Activated naive CD4-positive, alpha-beta T cell treated with anti-CD3 and anti-CD28 coated beads, Interleukin-2, amount 50 U/mL, for 72 hours (primary cell): ENCODE results near the gene MAML3. TPM values are rescaled to one million over a fixed set of nuclear protein-coding genes. Genes with fewer than 3 reads are reported as not detected.
A peak's percentile ranks its signal among the peaks of the same experiment; 100 is the strongest.

Experiments used
- ATAC-seq, 2 donors: fragments of 150-1000 bp; cut with Tn5 transposase; 2 replicates each; pipeline ENCODE4 v1.10.0; 2021; ENCODE audit warnings: mild to moderate bottlenecking in 2 of 2, moderate library complexity in 2 of 2
- DNase-seq, 2 donors: peaks; one replicate each; pipeline ENCODE4 v3.0.0; 2021 to 2022; ENCODE audit warnings: low spot score in 2 of 2
- H3K27ac Mint-ChIP-seq, 2 donors: one replicate each; pipeline ENCODE4 v1.8.0; 2022; ENCODE audit warnings: mild to moderate bottlenecking in 2 of 2, mixed read lengths in 2 of 2
- H3K36me3 Mint-ChIP-seq, 2 donors: one replicate each; pipeline ENCODE4 v1.8.0; 2022; ENCODE audit warnings: mixed read lengths in 2 of 2
- H3K9me3 Mint-ChIP-seq, 2 donors: one replicate each; pipeline ENCODE4 v1.8.0; 2022; ENCODE audit warnings: mixed read lengths in 2 of 2
- total RNA-seq, 2 donors: library from RNA; stranded (reverse); gene quantifications; one replicate each; pipeline ENCODE4 v1.2.3, GENCODE V29; 2022

MAML3 gene
- total RNA-seq, 2 donors from 2014 or later, result 0.70 to 1.0 TPM

DNA sequence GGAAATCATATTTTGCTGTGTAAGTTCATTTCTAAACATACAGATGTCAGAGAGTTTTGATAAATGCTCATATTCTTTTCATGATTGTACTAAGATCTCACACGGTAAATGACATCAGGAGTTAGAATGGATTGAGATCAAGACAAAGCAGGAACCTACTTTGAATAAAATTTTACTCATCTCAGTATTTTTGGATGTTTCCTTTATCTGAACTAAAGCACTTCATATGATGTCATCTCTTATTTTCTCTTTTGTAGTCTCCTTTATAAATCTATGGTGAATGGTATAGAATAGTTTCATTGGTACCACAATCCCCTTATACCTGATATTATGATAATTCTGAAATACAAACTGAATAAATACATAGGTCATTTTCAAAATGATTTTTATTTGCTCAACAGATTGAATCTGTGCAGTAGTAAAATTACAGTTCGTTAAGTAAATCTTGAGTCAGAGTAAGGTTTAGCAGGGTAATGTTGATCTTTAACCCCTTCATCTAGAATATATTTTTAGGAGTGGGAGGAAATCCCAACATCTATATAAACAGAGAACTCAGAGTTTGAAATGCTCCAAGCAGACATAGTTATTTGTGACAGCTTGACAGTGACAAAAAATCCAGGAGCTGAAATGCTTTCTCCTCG lies 308.4 kb downstream of the MAML3 start:
- Mint-ChIP-seq H3K27ac (no peak overlapping the region), H3K9me3 (no peaks in the 10 kb centered on the region), H3K36me3 (no peaks in the 10 kb centered on the region)
- no peak for DNase-seq
- ATAC-seq, result peak in 1 of 2 donors; percentile 40

DNA sequence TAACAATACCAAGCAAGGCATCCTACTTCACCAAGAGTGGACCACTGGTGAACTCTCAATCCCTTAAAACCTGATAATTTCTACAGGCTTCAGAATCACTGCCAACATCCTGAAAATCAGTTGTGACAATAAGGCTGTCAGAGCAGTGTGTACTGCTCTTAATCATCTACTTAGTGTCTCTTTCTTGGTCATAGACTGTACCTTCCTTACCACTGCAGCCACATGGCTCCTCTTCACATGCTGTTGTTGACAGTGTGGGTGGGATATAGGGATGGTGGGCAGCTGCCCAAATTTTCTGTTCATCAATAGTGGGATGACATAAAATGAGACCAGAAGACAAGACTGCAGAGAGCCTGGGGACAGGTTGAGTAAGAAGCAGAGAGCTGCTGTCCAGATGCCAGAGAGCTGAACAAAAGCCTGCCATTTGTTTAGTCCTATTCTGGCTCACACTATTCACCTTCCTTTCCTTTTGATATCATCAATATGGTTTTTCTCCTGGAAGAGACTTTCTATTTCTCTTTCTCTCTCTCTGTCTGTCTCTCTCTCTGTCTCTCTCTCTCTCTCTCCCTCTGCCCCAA lies 309.4 kb downstream of the MAML3 start:
- no peak overlapping the region for H3K27ac Mint-ChIP-seq
- no peaks in the 10 kb centered on the region for H3K36me3 Mint-ChIP-seq
- peak; percentile 68 to 90 for ATAC-seq

DNA sequence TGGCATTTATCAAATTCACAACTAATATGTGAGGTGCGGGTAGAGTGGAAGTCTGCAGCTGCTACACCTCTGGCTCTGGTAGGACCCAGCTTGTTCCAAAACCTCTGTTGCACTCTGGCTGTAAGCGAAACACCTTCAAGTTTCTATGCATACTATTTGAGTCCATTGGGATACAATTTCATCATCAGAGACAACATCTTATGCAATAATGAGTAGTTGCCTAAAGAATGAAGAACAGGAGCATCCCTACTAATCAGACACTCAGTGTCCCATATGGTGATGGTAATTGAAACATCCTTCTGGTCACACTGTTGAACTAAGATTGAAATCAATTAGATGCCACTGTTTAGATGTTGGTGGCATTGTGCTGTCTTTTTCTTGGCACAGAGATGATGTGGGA lies 309.9 kb downstream of the MAML3 start:
- DNase-seq (no peak), ATAC-seq (no peak)
- Mint-ChIP-seq H3K36me3 (no peaks in the 10 kb centered on the region), H3K27ac (no peak overlapping the region), H3K9me3 (no peaks in the 10 kb centered on the region)

More for the DNA sequence above, 309.4 kb downstream of the MAML3 start:
- no peaks in the 10 kb centered on the region for H3K9me3 Mint-ChIP-seq
- DNase-seq, result no peak

DNA sequence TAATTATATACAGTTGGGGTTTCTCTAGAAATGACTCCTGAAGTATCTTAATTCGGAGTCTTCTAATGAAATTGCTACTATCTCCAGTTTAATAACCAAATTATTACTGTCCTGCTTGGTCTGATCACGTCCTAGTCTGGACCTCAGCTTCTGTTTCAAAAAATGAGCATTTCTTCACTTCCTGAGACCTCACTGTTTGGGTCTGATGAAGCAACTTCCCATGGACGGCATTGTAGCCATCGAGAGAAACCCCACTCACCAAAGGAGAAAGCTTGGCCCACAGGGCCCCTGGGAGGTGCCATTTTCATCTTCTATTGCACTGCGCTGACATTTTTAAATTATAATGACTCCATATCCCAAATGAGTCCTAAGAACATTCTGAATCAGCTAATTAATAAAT lies 310.3 kb downstream of the MAML3 start:
- no peak for ATAC-seq

DNA sequence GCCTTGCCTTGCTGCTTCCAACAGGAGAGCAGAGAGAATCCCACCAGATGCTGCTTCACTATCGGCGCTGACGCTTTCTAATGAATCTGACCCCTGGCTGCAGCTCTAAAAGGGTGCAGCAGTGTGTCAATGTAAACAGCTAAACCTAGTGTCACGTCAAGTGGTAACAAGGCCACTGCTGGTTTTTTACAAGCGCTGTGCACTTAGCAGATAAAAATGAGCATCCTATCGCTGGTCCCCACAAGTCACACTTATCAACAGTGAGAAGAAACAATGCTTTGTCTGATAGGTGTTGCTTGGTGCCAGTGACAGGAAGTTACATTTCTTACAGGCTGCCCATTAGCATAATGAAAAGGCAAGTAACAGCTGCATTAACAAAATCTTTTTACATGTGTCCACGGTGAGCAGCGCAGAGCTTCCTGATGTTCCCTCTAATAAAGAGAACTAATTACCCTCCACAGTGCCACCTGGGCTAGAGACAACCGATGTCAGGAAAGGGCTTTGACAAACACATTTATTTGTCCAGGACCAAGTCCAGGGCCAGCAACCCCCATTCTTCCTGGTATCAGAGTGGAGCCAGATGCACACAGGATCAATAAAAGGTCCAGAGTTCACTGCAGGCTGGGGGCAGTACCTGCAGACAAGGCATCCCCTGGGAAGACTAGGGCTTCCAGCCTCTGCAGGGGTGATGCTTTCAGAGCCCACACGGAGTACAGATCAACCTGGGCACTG lies 312.4 kb downstream of the MAML3 start:
- Mint-ChIP-seq H3K27ac (no peak overlapping the region), H3K9me3 (no peaks in the 10 kb centered on the region), H3K36me3 (no peaks in the 10 kb centered on the region)
- ATAC-seq, result no peak
- no peak for DNase-seq

More for the DNA sequence above, 310.3 kb downstream of the MAML3 start:
- DNase-seq, result no peak
- no peak overlapping the region for H3K27ac Mint-ChIP-seq
- H3K9me3 Mint-ChIP-seq, result no peaks in the 10 kb centered on the region
- no peaks in the 10 kb centered on the region for H3K36me3 Mint-ChIP-seq

DNA sequence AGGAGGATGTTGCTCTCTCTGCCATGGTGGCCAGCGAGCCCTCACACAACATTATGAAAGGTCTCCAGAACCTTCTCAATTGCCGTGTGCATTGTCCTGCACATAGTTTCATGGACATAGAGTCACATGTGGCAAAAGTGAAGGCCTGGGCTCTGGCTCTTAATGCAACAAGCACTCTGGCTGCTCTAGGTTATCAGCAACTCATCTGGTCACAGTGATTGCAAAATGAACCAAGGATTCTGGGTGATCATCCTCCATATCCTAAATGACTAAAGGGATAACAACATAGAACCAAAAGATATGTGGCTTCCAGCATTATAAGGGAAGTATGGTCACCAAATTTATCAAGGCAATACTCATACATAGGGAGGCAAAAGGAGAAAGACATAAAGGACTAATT lies 313.2 kb downstream of the MAML3 start:
- no peak for ATAC-seq
- no peaks in the 10 kb centered on the region for H3K36me3 Mint-ChIP-seq

DNA sequence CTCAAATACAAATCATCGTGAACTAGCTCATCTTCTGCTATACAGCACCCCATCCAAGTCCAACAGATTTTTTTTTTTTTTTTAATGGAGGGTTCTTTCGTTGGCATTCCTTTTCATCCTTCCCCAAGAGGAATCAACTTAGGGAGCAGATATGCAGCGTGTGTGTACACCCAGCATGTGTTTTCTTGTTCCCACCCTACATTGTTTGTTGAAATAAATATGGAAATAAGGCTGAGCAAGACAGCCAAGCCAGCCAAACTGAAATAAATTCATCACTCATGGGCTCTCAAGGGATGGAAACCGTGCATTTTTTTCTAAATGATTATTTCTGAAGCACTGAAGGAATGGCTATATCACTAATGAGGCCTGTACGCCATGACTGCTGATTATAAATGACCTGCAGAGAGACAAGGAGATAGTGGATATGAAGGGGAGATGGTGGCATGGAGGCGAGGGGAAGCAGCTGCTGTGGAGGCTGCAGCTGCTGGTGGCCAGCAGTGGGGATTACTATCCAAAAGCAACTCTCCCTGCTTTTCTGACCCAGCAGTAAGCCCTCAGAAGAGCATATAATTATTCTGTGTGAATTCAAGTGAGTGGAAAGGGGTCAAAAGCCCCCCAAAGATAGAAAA lies 314.5 kb downstream of the MAML3 start:
- Mint-ChIP-seq H3K27ac (no peak overlapping the region), H3K9me3 (no peaks in the 10 kb centered on the region), H3K36me3 (no peaks in the 10 kb centered on the region)
- DNase-seq (no peak), ATAC-seq (no peak)

More for the DNA sequence above, 313.2 kb downstream of the MAML3 start:
- Mint-ChIP-seq H3K9me3 (no peaks in the 10 kb centered on the region), H3K27ac (no peak overlapping the region)
- no peak for DNase-seq

DNA sequence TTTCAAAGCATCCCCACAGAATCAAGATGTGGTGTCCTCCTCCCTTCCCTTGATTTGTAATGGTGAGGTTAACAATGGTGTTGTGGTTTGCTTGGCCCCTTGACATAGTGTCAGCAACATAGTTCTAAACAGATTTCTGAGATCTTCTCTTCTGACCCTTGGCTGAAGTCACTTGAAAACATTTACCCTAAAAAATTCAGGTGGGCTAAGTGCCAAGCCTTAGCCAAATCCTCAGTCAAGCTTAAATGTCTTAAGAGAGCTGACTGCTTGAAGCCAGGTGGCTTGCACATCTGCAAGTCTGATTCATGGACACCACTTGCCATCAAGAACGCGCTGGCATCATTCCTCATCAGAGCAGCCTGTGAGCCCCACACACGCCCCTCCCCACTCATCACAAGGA lies 315.2 kb downstream of the MAML3 start:
- ATAC-seq (no peak), DNase-seq (no peak)
- no peak overlapping the region for H3K27ac Mint-ChIP-seq
- H3K9me3 Mint-ChIP-seq, result no peaks in the 10 kb centered on the region
- H3K36me3 Mint-ChIP-seq, result no peaks in the 10 kb centered on the region

DNA sequence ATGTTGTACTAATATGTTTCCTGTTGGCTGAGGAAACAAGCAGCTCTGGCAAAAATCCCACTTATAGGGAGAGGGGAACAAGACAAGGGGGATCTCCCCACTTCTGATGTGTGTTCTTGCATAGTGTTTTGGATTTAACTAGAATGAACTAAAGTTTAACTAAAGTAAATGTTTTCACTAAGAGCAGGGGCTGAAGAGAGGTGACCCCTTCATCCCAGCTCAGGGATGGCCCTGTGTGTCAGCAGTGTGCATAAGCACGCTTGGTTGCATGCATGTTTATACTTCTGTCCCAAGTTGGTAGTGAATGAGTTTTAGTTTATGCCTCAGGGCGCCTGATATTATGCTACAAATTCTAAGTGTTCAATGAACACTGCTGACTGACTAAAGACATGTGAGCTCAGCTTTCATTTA lies 319.0 kb downstream of the MAML3 start:
- Mint-ChIP-seq H3K27ac (no peak overlapping the region), H3K36me3 (no peaks in the 10 kb centered on the region)
- no peak for ATAC-seq

DNA sequence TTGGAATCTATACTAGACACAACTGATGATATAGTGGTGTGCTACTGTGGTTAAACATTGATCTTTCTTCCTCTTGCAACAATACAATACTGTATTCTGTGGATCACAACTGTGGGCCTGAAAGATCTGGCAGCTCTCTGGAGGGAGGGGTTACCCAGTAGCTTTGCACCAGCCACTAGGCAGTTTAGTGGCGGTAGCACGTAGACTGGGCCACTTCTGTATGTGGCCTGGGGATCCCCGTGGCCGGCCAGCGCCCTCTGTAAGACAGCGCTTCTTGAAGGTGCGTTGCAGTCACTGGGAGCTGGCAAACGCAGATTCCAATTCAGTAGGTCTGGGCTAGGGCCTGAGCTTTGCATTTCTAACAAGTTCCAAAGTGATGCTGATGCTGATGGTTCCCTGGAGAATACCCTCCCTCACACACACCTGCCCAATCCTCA lies 319.7 kb downstream of the MAML3 start:
- Mint-ChIP-seq H3K9me3 (no peaks in the 10 kb centered on the region), H3K36me3 (no peaks in the 10 kb centered on the region), H3K27ac (no peak overlapping the region)
- no peak for DNase-seq
- no peak for ATAC-seq

More for the DNA sequence above, 319.0 kb downstream of the MAML3 start:
- DNase-seq, result no peak
- no peaks in the 10 kb centered on the region for H3K9me3 Mint-ChIP-seq

DNA sequence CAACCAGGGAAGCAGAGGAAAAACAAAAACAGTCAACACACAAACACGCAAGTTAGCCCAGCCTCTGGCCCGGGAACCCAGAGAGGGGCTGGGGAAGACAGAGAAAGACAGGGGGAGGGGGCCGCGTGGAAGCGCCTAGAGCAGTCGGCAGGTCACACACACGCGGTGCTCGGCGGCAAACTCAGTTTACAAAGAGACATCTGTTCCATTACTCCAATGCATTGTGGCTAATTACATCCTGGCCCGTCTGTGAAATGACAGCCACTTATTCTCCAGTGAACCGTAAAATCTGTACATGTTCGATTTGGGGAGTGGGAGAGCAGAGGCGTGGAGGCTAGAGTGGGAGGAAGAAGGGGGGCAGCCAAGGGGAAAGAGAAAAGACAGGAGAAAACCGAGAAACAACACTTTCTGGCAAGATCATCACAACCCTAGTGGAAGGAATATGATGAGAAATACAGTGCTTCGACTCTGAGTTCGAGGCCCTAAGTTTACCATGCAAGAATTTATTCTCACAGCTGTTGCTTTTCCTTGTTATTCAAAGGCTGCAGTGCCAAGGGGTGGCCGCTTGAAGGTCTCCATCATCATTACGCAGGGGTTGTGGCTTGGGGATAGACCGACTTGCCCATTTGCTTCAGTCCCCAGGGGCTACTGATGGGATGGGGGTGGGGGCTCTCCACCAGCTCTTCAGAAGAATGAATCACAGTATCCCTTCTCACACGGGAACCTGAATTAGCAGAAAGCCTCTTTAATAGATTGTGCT lies 320.7 kb downstream of the MAML3 start:
- H3K36me3 Mint-ChIP-seq, result no peaks in the 10 kb centered on the region
- ATAC-seq (no peak), DNase-seq (no peak)
- H3K27ac Mint-ChIP-seq, result no peak overlapping the region
- H3K9me3 Mint-ChIP-seq, result no peaks in the 10 kb centered on the region

DNA sequence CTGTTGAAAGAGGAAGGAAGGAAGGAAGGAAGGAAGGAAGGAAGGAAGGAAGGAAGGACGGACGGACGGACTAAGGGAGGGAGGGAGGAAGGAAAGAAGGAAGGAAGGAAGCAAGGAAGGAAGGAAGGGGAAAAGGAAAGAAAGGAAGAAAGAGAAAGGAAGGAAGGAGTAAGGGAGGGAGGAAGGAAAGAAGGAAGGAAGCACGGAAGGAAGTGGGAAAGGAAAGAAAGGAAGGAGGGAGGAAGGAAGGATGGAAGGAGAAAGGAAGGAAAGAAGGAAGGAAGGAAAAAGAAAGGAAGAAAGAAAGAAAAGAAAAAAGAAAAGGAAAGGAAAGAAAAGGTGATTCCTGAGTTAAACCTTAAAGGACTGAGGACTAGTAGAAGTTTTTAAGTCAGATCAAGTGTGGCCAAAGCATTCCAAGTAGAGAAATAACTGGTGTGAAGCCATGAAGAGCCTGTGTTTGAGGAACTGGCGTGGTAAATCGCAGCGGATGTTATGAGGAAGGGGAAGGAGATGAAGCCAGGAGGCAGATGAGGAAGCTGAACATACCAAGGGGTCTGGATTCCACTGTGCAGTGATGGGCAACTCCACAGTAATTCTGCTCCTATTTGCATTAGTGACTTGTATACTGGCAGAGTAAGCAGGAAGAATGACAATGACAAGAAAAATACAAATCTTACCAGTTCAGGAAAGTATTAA lies 324.9 kb downstream of the MAML3 start:
- no peak overlapping the region for H3K27ac Mint-ChIP-seq
- H3K36me3 Mint-ChIP-seq, result no peaks in the 10 kb centered on the region
- no peak for ATAC-seq
- no peaks in the 10 kb centered on the region for H3K9me3 Mint-ChIP-seq
- DNase-seq, result no peak

DNA sequence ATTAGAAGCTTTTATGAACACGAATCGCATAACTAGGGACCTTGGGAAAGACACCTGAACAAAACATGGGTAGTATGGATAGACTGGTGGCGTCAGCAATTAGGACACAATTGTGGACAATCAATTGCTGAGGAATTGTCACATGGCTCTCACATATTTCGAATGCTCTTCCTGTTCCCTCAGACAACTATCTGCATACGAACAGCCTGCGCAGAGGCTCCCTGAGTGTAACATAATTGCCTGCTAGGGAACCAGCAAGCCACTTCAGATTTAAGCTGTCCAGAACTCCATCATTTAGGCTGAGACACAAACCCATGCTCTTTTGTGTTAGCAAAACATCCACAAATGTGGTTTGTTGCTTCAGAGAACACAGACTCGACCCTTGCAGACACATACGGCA lies 327.6 kb downstream of the MAML3 start:
- DNase-seq (no peak), ATAC-seq (no peak)
- Mint-ChIP-seq H3K9me3 (peaks cover 0 to 4% of the 10 kb centered on the region in 2 donors), H3K36me3 (no peaks in the 10 kb centered on the region), H3K27ac (no peak overlapping the region)

DNA sequence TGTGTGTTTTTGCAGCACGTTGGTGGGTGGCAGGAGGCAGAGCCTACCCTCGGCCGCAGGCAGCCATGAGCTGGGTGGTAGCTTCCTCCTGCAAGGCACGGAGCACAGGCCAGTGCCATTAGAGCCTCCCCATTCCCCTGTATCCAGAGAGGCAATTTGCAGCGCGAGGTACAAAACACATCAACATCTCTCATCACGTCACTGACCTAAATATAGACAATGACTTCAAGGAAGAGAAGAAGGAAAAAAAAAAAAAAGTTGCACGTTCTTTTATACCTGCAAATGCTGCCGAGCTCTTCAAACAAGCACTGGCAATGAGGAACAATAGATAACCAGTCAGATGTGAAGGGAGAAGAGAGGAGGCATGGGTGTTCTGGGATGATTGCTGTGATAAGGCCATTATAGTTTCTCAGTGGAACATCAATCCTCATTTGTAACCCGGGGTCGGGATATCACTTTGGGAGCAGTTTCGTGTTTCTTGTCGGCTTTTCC lies 328.4 kb downstream of the MAML3 start:
- peaks cover 0 to 4% of the 10 kb centered on the region in 2 donors for H3K9me3 Mint-ChIP-seq
- no peak overlapping the region for H3K27ac Mint-ChIP-seq
- ATAC-seq (no peak), DNase-seq (no peak)
- H3K36me3 Mint-ChIP-seq, result no peaks in the 10 kb centered on the region

DNA sequence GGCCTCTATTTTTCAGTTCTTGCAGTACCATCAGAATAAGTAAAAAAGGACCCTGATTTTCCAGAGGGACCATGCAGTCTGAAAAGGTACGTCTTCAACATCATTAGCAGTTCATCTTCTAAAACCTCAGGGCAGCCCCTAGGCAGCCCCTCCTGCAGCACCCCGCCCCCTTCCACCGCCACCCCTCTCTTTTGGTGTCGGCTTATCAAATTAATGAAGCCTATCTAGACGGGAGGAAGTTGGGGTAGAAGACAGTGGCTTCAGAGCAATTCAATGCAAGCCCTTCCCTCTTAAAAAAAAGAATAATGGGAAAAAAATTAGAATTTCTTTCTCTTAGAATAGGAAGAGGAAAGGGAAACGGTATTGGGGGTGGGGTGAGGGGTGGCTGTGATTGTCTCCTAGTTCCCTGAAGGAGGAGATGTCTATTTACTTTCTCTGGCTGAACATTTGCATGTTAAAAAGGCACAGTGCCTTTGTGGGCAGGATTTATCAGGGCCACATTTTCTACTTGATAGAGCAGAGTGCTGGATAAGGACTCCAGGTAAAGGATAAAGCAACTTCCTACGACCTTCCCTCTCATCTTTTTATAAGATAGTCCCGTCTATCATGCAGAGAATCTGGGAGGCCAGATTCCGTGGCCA lies 329.0 kb downstream of the MAML3 start:
- no peak for ATAC-seq
- Mint-ChIP-seq H3K9me3 (peaks cover 0 to 4% of the 10 kb centered on the region in 2 donors), H3K36me3 (no peaks in the 10 kb centered on the region), H3K27ac (no peak overlapping the region)
- no peak for DNase-seq

DNA sequence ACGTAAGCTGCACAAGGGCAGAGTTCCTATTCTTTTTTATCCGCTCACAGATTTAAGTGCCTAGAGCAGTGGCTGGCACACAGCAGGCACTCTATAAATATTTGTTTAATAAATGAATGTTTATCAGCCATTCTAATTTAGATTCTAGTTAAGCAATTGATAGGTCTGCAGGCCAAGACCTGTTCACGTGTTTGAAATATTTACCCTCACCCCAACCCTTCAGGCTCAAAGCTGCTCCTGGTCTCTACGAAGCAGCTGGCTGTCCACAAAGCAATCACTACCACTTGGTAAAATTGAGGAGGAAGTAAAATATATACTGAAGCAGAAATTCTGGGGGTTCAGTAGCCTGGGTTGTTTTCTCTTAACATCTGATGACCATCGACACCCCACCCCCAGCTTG lies 330.2 kb downstream of the MAML3 start:
- no peak overlapping the region for H3K27ac Mint-ChIP-seq
- ATAC-seq, result no peak
- peaks cover 0 to 4% of the 10 kb centered on the region in 2 donors for H3K9me3 Mint-ChIP-seq
- no peaks in the 10 kb centered on the region for H3K36me3 Mint-ChIP-seq
- no peak for DNase-seq
